ENCODE measurements around the gene DRC7. TPM values are rescaled to one million over a fixed set of nuclear protein-coding genes. Genes with fewer than 3 reads are reported as not detected.
"Not testable (repeated sequence)": the region's sequence is repeated elsewhere in the genome, so short reads cannot be mapped to it uniquely, and the experiment has no call there.

The DRC7 gene
- total RNA-seq, 1 experiment from 2014 or later = not detected

- H3K4me1 ChIP-seq (ENCODE audit: insufficient read depth, low read length) = no peaks in the 10 kb centered on the region
- intact Hi-C loops (cut with micrococcal nuclease) = no loop called here
- H3K27ac ChIP-seq (ENCODE audit: low read length) = no peak overlapping the region
- H3K9ac ChIP-seq (ENCODE audit: low read length) = no peak overlapping the region
- TF ChIP-seq EZH2phosphoT487 (IDR thresholded peaks at IDR 0.05; ENCODE audit: borderline replicate concordance, low read length) (no peak), EZH2 (IDR thresholded peaks at IDR 0.05; ENCODE audit: low read length, unreplicated experiment) (no peak), CTCF (conservative IDR thresholded peaks at IDR 0.05; ENCODE audit: low read depth, low read length) (no peak)
- no peaks in the 10 kb centered on the region for H3F3A ChIP-seq (ENCODE audit: low read length, unreplicated experiment)
- no peak overlapping the region for H3K4me2 ChIP-seq (ENCODE audit: low read length)
- peaks cover 23% of the 10 kb centered on the region; the same call in 1 of the 2 replicates for H3K27me3 ChIP-seq (ENCODE audit: low read length)
- no peak for ATAC-seq
- H3K79me2 ChIP-seq (ENCODE audit: low read length) = no peaks in the 10 kb centered on the region
- no peak for DNase-seq
- ChIA-PET CTCF (no interaction called here), POLR2A (ENCODE audit: unreplicated experiment) (no interaction called here)
- H3K4me3 ChIP-seq (ENCODE audit: low read length) = no peak overlapping the region
- H3K9me3 ChIP-seq (ENCODE audit: low read length) = no peaks in the 10 kb centered on the region
- no peaks in the 10 kb centered on the region for H3K9me2 ChIP-seq (replicated peaks; ENCODE audit: low read length)
- no peak overlapping the region for H2AFZ ChIP-seq (ENCODE audit: low read length)
- H3K36me3 ChIP-seq (ENCODE audit: low read depth, low read length) = no peaks in the 10 kb centered on the region
- no peaks in the 10 kb centered on the region for H4K20me1 ChIP-seq (ENCODE audit: low read length)
- no TSS peak for BruUV-seq (replicated peaks)
These were observed 15.1 kb downstream of the DRC7 start for GRCh38 chr16:57709663-57710062.

GRCh38 chr16:57711346-57711745 is 16.7 kb downstream of the DRC7 start:
- H2AFZ ChIP-seq (ENCODE audit: low read length) = no peak overlapping the region
- no peaks in the 10 kb centered on the region for H3K9me3 ChIP-seq (ENCODE audit: low read length)
- H3K36me3 ChIP-seq (ENCODE audit: low read depth, low read length) = no peaks in the 10 kb centered on the region
- no TSS peak for BruUV-seq (replicated peaks)
- no peaks in the 10 kb centered on the region for H3K79me2 ChIP-seq (ENCODE audit: low read length)
- no peak overlapping the region for H3K9ac ChIP-seq (ENCODE audit: low read length)
- CTCF ChIA-PET = no interaction called here
- peaks cover 23% of the 10 kb centered on the region; the same call in 1 of the 2 replicates for H3K27me3 ChIP-seq (ENCODE audit: low read length)
- POLR2A ChIA-PET (ENCODE audit: unreplicated experiment) = no interaction called here
- DNase-seq = no peak
- no peak for TF ChIP-seq CTCF (conservative IDR thresholded peaks at IDR 0.05; ENCODE audit: low read depth, low read length)
- no peak for TF ChIP-seq EZH2 (IDR thresholded peaks at IDR 0.05; ENCODE audit: low read length, unreplicated experiment)
- TF ChIP-seq EZH2phosphoT487 (IDR thresholded peaks at IDR 0.05; ENCODE audit: borderline replicate concordance, low read length) = no peak
- no peaks in the 10 kb centered on the region for H3K4me1 ChIP-seq (ENCODE audit: insufficient read depth, low read length)
- H4K20me1 ChIP-seq (ENCODE audit: low read length) = no peaks in the 10 kb centered on the region
- H3F3A ChIP-seq (ENCODE audit: low read length, unreplicated experiment) = no peaks in the 10 kb centered on the region
- no peaks in the 10 kb centered on the region for H3K9me2 ChIP-seq (replicated peaks; ENCODE audit: low read length)
- intact Hi-C loops (cut with micrococcal nuclease) = no loop called here
- no peak overlapping the region for H3K4me3 ChIP-seq (ENCODE audit: low read length)
- H3K4me2 ChIP-seq (ENCODE audit: low read length) = no peak overlapping the region
- H3K27ac ChIP-seq (ENCODE audit: low read length) = no peak overlapping the region
- ATAC-seq = no peak

GRCh38 chr16:57711993-57712392 is 17.4 kb downstream of the DRC7 start:
- H3K27me3 ChIP-seq (ENCODE audit: low read length) = peaks cover 23% of the 10 kb centered on the region; the same call in 1 of the 2 replicates
- no peaks in the 10 kb centered on the region for H3K79me2 ChIP-seq (ENCODE audit: low read length)
- H3K27ac ChIP-seq (ENCODE audit: low read length) = no peak overlapping the region
- intact Hi-C loops (cut with micrococcal nuclease) = no loop called here
- POLR2A ChIA-PET (ENCODE audit: unreplicated experiment) = no interaction called here
- no peaks in the 10 kb centered on the region for H3K36me3 ChIP-seq (ENCODE audit: low read depth, low read length)
- H3K9me2 ChIP-seq (replicated peaks; ENCODE audit: low read length) = no peaks in the 10 kb centered on the region
- ATAC-seq = no peak
- no peak for TF ChIP-seq CTCF (conservative IDR thresholded peaks at IDR 0.05; ENCODE audit: low read depth, low read length)
- TF ChIP-seq EZH2phosphoT487 (IDR thresholded peaks at IDR 0.05; ENCODE audit: borderline replicate concordance, low read length) = no peak
- no peak for TF ChIP-seq EZH2 (IDR thresholded peaks at IDR 0.05; ENCODE audit: low read length, unreplicated experiment)
- H3K9ac ChIP-seq (ENCODE audit: low read length) = no peak overlapping the region
- no TSS peak for BruUV-seq (replicated peaks)
- no peaks in the 10 kb centered on the region for H4K20me1 ChIP-seq (ENCODE audit: low read length)
- H3K9me3 ChIP-seq (ENCODE audit: low read length) = no peaks in the 10 kb centered on the region
- H2AFZ ChIP-seq (ENCODE audit: low read length) = no peak overlapping the region
- no peak overlapping the region for H3K4me2 ChIP-seq (ENCODE audit: low read length)
- no peaks in the 10 kb centered on the region for H3F3A ChIP-seq (ENCODE audit: low read length, unreplicated experiment)
- H3K4me3 ChIP-seq (ENCODE audit: low read length) = no peak overlapping the region
- no peak for DNase-seq
- H3K4me1 ChIP-seq (ENCODE audit: insufficient read depth, low read length) = no peaks in the 10 kb centered on the region
- CTCF ChIA-PET = no interaction called here

GRCh38 chr16:57712569-57712968 is 18.0 kb downstream of the DRC7 start:
- intact Hi-C loops (cut with micrococcal nuclease); H3K4me3 ChIP-seq (ENCODE audit: low read length); H2AFZ ChIP-seq (ENCODE audit: low read length); DNase-seq; CTCF ChIA-PET; H3K27ac ChIP-seq (ENCODE audit: low read length); H3K9me2 ChIP-seq (replicated peaks; ENCODE audit: low read length); H3K9ac ChIP-seq (ENCODE audit: low read length); BruUV-seq (replicated peaks); H3K4me1 ChIP-seq (ENCODE audit: insufficient read depth, low read length); POLR2A ChIA-PET (ENCODE audit: unreplicated experiment); H4K20me1 ChIP-seq (ENCODE audit: low read length); H3K4me2 ChIP-seq (ENCODE audit: low read length); H3K79me2 ChIP-seq (ENCODE audit: low read length); H3K36me3 ChIP-seq (ENCODE audit: low read depth, low read length); ATAC-seq; H3K9me3 ChIP-seq (ENCODE audit: low read length); H3F3A ChIP-seq (ENCODE audit: low read length, unreplicated experiment): not testable (repeated sequence)
- peaks cover 23% of the 10 kb centered on the region; the same call in 1 of the 2 replicates for H3K27me3 ChIP-seq (ENCODE audit: low read length)

All from PC-3 (cell line).